Hepatocyte (in vitro differentiated cells): Measurements from ENCODE around the gene SMAD7. TPM values are rescaled to one million over a fixed set of nuclear protein-coding genes. Genes with fewer than 3 reads are reported as not detected.

ENCODE experiments used
- DNase-seq: peaks from one replicate; pipeline ENCODE4 v3.0.0-alpha.2; 2016; ENCODE audit warnings: low spot score
- H2AFZ ChIP-seq: fragments of 200-600 bp; sonication (generic); 2 replicates; pipeline ENCODE4 v1.6.0; 2016; ENCODE audit warnings: antibody characterized with exemption, mild to moderate bottlenecking
- H3K27ac ChIP-seq: fragments of 200-600 bp; sonication (generic); 2 replicates; pipeline ENCODE4 v1.5.1; 2016; ENCODE audit warnings: mild to moderate bottlenecking
- H3K27me3 ChIP-seq: fragments of 200-600 bp; sonication (generic); 2 replicates; pipeline ENCODE4 v1.6.1; 2016
- H3K36me3 ChIP-seq: fragments of 200-600 bp; sonication (generic); replicated peaks from 2 replicates; pipeline ENCODE4 v1.5.1; 2016; ENCODE audit warnings: low read depth; ENCODE audit not compliant: insufficient read depth
- H3K4me1 ChIP-seq: fragments of 200-600 bp; sonication (generic); 2 replicates; pipeline ENCODE4 v1.5.1; 2016; ENCODE audit warnings: mild to moderate bottlenecking, moderate library complexity; ENCODE audit not compliant: insufficient read depth
- H3K4me2 ChIP-seq: fragments of 200-600 bp; sonication (generic); 2 replicates; pipeline ENCODE4 v1.6.0; 2016
- H3K4me3 ChIP-seq: fragments of 200-600 bp; sonication (generic); 2 replicates; pipeline ENCODE4 v1.5.1; 2016; ENCODE audit warnings: mild to moderate bottlenecking
- H3K79me2 ChIP-seq: fragments of 200-600 bp; sonication (generic); 2 replicates; pipeline ENCODE4 v1.6.0; 2017; ENCODE audit warnings: mild to moderate bottlenecking
- H3K9me2 ChIP-seq: fragments of 200-600 bp; sonication (generic); replicated peaks from 2 replicates; pipeline ENCODE4 v1.6.0; 2017; ENCODE audit warnings: mild to moderate bottlenecking; ENCODE audit not compliant: insufficient read depth
- H3K9me3 ChIP-seq: fragments of 200-600 bp; sonication (generic); 2 replicates; pipeline ENCODE4 v1.5.1; 2016; ENCODE audit warnings: low read depth, mild to moderate bottlenecking
- H4K20me1 ChIP-seq: fragments of 200-600 bp; sonication (generic); 2 replicates; pipeline ENCODE4 v1.6.0; 2016; ENCODE audit warnings: mild to moderate bottlenecking; ENCODE audit not compliant: insufficient read depth, poor library complexity, severe bottlenecking
- CTCF ChIP-seq: fragments of 200-600 bp; sonication (generic); IDR thresholded peaks from 2 replicates; pipeline ENCODE4 v1.5.1; 2016; ENCODE audit warnings: antibody characterized with exemption, mild to moderate bottlenecking; ENCODE audit not compliant: poor library complexity
- EZH2 ChIP-seq: fragments of 200-600 bp; sonication (generic); IDR thresholded peaks from 2 replicates; pipeline ENCODE4 v1.6.1; 2016; ENCODE audit warnings: antibody characterized with exemption, mild to moderate bottlenecking, borderline replicate concordance
- EZH2phosphoT487 ChIP-seq: fragments of 200-600 bp; sonication (generic); IDR thresholded peaks from one replicate; pipeline ENCODE4 v1.6.1; 2018; ENCODE audit warnings: antibody characterized with exemption, mild to moderate bottlenecking, low read depth, moderate library complexity; ENCODE audit not compliant: unreplicated experiment, severe bottlenecking
- WGBS: methylation state at CpG from one replicate; pipeline ENCODE4 v1.1.6; 2016; ENCODE audit warnings: low lambda C conversion rate; ENCODE audit errors: missing lambda C conversion rate; 5-methylcytosine and 5-hydroxymethylcytosine counted together
- polyA plus RNA-seq: library from polyadenylated mRNA; unstranded; fragments of >200 nt; fragmentation: Nextera tagmentation; extraction: Ambion mirVana; gene quantifications from 2 replicates; pipeline ENCODE4 v1.2.1, GENCODE V29; 2016
- total RNA-seq: library from RNA; depleted of rRNA; stranded (reverse); fragments of >200 nt; gene quantifications from 2 replicates; pipeline ENCODE4 v1.2.3, GENCODE V29; 2014

Gene SMAD7
- total and polyA plus RNA-seq, 2 experiments from 2014 or later: 65.4 to 71.1 TPM

- Histone ChIP-seq H4K20me1 (no peaks in the 10 kb centered on the region), H3K4me1 (peaks cover 29% of the 10 kb centered on the region), H3K36me3 (no peaks in the 10 kb centered on the region), H3K9me3 (no peaks in the 10 kb centered on the region), H3K9me2 (no peaks in the 10 kb centered on the region), H3K79me2 (no peaks in the 10 kb centered on the region), H2AFZ (no peak overlapping the region), H3K27ac (peak overlapping the region; percentile 64), H3K4me3 (no peak overlapping the region), H3K27me3 (no peaks in the 10 kb centered on the region), H3K4me2 (peak overlapping the region; percentile 27)
- no peak for DNase-seq
- TF ChIP-seq CTCF (no peak), EZH2phosphoT487 (no peak), EZH2 (no peak)
- 61% methylated on average over 12 of the region's 12 CpGs for WGBS
Measured at GRCh38 chr18:48878471-48878870, 72.3 kb downstream of the SMAD7 start.

GRCh38 chr18:48877941-48878340 is 72.8 kb downstream of the SMAD7 start:
- Histone ChIP-seq H3K9me3 (no peaks in the 10 kb centered on the region), H3K4me3 (no peak overlapping the region), H3K4me1 (peaks cover 32% of the 10 kb centered on the region), H4K20me1 (no peaks in the 10 kb centered on the region), H3K27ac (peak overlapping the region; percentile 64), H3K9me2 (no peaks in the 10 kb centered on the region), H3K27me3 (no peaks in the 10 kb centered on the region), H3K4me2 (no peak overlapping the region), H3K79me2 (no peaks in the 10 kb centered on the region), H2AFZ (no peak overlapping the region), H3K36me3 (no peaks in the 10 kb centered on the region)
- TF ChIP-seq CTCF (no peak), EZH2 (no peak), EZH2phosphoT487 (no peak)
- DNase-seq: no peak
- 88% methylated on average over 3 of the region's 3 CpGs for WGBS

DNA sequence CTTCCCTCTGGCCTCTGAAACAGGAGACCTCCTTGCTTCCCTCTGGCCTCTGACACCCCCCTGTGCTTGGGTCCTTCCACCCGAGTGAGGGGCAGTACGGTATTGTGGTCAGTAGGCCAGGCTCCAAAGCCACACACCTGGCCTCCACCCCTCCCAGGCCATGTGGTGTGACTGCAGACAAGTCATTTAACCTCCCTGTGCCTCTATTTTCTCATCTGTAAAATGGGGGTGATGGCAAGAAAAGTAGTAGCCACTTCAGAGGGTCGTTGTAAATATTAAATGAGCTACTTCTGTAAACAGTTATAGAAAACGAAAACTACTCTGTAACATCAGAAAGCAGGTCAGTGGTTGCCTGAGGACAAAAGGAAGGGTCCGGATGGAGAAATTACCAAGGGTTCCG is 74.2 kb downstream of the SMAD7 start:
- Histone ChIP-seq H3K9me3 (no peaks in the 10 kb centered on the region), H3K27ac (no peak overlapping the region), H3K4me1 (peaks cover 36% of the 10 kb centered on the region), H3K9me2 (no peaks in the 10 kb centered on the region), H3K36me3 (no peaks in the 10 kb centered on the region), H3K27me3 (no peaks in the 10 kb centered on the region), H3K4me3 (no peak overlapping the region), H2AFZ (no peak overlapping the region), H3K4me2 (no peak overlapping the region), H4K20me1 (no peaks in the 10 kb centered on the region), H3K79me2 (no peaks in the 10 kb centered on the region)
- TF ChIP-seq EZH2: no peak
- TF ChIP-seq CTCF: no peak
- TF ChIP-seq EZH2phosphoT487: no peak
- 90% methylated on average over 6 of the region's 6 CpGs for WGBS
- no peak for DNase-seq

- Histone ChIP-seq H3K79me2 (no peaks in the 10 kb centered on the region), H3K4me3 (no peak overlapping the region), H3K36me3 (no peaks in the 10 kb centered on the region), H4K20me1 (no peaks in the 10 kb centered on the region), H3K4me1 (peaks cover 36% of the 10 kb centered on the region), H2AFZ (no peak overlapping the region), H3K4me2 (no peak overlapping the region), H3K9me2 (no peaks in the 10 kb centered on the region), H3K27ac (no peak overlapping the region), H3K9me3 (no peaks in the 10 kb centered on the region), H3K27me3 (no peaks in the 10 kb centered on the region)
- DNase-seq: peak; percentile 65
- TF ChIP-seq EZH2 (no peak), EZH2phosphoT487 (no peak), CTCF (peak; percentile 10)
- 69% methylated on average over 15 of the region's 15 CpGs for WGBS
Measured at GRCh38 chr18:48875942-48876511, 74.7 kb downstream of the SMAD7 start.
